Breast epithelium (tissue), 3 donors: ENCODE results near the gene SYF2.

ENCODE experiments used
- CTCF ChIP-seq, 3 donors: fragments of 450-650 bp; IDR thresholded peaks; one replicate each; pipeline ENCODE4 v1.5.1; 2016 to 2017; ENCODE audit warnings: antibody characterized with exemption in 3 of 3, mild to moderate bottlenecking in 3 of 3, moderate library complexity in 3 of 3
- POLR2A ChIP-seq: fragments of 450-650 bp; IDR thresholded peaks from one replicate; pipeline ENCODE4 v1.6.1; 2016; ENCODE audit warnings: antibody characterized with exemption, mild to moderate bottlenecking, moderate library complexity

- TF ChIP-seq CTCF (IDR thresholded peaks at IDR 0.05) (no peak), POLR2A (no peak)
Measured at GRCh38 chr1:25192154-25192553, 40.1 kb downstream of the SYF2 start.
